GM12892 (cell line): ENCODE measurements around the gene DENND2D.

Source experiments
- POLR2A ChIP-seq: IDR thresholded peaks from 2 replicates; pipeline ENCODE4 v1.6.1; 2011; ENCODE audit warnings: low read depth, low read length, control low read depth
- POLR2AphosphoS5 ChIP-seq: IDR thresholded peaks from 2 replicates; pipeline ENCODE4 v1.6.1; 2011; ENCODE audit warnings: low read depth, low read length, control low read depth
- TAF1 ChIP-seq: IDR thresholded peaks from 2 replicates; pipeline ENCODE4 v1.6.1; 2011; ENCODE audit warnings: low read depth, mild to moderate bottlenecking, control low read depth, low read length, borderline replicate concordance

GRCh38 chr1:111172463-111172862, 28.0 kb downstream of the DENND2D start:
- no peak for TF ChIP-seq TAF1
- no peak for TF ChIP-seq POLR2A
- TF ChIP-seq POLR2AphosphoS5: no peak
